ENCODE results near the gene DNAH9.

Gene DNAH9

DNA sequence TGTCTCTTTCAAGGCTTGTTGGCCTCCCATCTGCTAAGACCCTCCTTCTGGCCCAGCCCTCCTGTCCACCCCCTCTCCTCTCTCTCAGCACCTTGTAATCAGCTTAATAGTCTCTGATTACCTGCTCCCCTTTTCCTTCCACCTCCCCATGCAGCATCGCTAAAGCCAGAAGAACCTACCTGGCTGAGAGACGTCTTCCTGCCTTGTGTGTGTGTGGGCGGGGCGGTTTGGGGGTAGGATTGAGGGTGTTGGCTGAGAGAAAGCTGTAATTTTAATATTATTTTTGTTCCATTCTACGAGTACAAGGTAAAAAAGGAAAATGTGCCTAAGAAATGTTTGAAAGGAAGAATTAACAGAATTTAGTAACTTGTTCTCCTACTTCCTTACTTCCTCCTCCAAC lies 3.4 kb downstream of the DNAH9 start:
- FAIRE-seq: no peak
- DNase-seq (ENCODE audit: insufficient read length, low spot score): no peak
- TF ChIP-seq, protein P1, sequence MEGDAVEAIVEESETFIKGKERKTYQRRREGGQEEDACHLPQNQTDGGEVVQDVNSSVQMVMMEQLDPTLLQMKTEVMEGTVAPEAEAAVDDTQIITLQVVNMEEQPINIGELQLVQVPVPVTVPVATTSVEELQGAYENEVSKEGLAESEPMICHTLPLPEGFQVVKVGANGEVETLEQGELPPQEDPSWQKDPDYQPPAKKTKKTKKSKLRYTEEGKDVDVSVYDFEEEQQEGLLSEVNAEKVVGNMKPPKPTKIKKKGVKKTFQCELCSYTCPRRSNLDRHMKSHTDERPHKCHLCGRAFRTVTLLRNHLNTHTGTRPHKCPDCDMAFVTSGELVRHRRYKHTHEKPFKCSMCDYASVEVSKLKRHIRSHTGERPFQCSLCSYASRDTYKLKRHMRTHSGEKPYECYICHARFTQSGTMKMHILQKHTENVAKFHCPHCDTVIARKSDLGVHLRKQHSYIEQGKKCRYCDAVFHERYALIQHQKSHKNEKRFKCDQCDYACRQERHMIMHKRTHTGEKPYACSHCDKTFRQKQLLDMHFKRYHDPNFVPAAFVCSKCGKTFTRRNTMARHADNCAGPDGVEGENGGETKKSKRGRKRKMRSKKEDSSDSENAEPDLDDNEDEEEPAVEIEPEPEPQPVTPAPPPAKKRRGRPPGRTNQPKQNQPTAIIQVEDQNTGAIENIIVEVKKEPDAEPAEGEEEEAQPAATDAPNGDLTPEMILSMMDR (IDR thresholded peaks at IDR 0.05; ENCODE audit: insufficient read depth, missing control alignments): no peak

DNA sequence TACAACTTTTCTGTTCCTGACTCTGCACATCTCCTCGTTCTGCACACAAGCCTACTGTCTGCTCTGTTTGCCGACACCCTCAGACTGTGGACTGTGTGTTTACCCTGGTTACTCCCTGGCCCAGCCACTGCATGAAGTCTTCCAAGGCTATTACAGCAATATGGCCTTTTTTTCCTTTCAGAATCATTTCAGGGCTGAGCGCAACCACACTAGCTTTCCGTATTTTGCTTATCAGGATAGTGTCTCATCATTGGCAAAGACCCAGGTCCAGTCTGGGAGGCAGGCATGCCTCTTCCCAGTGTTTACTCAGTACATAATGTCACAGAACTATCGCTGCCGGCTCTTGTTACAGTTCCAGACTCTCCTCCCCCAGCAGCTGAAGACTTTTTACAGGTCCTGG lies 10.1 kb downstream of the DNAH9 start:
- DNase-seq (ENCODE audit: insufficient read length, low spot score): no peak
- FAIRE-seq: no peak
- TF ChIP-seq, protein P1 (IDR thresholded peaks at IDR 0.05; ENCODE audit: insufficient read depth, missing control alignments): no peak

DNA sequence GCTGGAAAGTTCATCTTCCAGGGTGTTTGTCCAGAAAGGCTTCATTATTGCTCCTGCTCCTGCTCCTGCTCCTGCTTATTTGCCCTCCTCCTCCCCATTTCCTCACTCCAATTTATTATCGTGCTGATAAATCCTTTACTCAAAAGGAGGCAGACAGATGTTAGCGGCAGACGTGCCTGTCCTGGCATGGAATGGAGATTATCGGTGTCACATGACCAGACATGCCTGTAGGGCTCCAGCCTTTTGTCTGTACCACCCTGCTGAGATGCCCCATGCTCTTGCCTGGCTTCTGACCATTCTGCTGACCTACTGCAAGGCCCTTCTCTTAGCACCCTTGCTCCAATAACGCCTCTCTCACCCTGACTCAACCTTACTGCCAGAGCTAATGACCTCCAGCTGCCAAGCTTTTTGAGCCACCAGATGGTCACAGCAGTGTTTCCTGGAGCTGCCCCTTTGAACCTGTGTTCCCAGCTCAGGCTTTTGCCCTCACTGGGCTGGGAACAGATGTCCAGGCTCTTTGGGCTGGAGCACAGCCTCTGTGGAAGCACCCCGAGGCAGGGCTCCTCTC lies 12.8 kb downstream of the DNAH9 start:
- TF ChIP-seq, protein P1 (IDR thresholded peaks at IDR 0.05; ENCODE audit: insufficient read depth, missing control alignments): no peak
- DNase-seq (ENCODE audit: insufficient read length, low spot score) (no peak), FAIRE-seq (no peak)

DNA sequence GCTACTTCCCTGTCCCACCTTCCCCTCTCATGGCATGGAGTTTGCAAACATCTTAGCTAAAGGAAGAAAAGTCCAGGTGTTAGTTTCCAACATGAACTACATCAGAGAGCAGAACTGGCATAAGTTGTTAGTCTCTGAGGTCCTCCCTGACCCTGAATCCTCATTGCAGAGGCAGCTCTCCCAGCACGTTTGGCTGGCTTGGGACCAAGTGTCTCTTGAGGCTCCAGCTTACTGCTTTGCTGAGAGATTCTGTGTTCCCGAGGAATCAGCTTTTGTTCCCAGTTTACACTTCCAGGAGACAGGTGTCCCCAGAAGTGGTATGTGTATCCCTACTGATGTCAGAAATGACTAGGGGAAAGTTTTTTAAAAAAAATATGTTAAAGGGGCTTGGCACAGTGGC lies 14.7 kb downstream of the DNAH9 start:
- TF ChIP-seq, protein P1 (IDR thresholded peaks at IDR 0.05; ENCODE audit: insufficient read depth, missing control alignments): no peak
- FAIRE-seq: no peak
- no peak for DNase-seq (ENCODE audit: insufficient read length, low spot score)

DNA sequence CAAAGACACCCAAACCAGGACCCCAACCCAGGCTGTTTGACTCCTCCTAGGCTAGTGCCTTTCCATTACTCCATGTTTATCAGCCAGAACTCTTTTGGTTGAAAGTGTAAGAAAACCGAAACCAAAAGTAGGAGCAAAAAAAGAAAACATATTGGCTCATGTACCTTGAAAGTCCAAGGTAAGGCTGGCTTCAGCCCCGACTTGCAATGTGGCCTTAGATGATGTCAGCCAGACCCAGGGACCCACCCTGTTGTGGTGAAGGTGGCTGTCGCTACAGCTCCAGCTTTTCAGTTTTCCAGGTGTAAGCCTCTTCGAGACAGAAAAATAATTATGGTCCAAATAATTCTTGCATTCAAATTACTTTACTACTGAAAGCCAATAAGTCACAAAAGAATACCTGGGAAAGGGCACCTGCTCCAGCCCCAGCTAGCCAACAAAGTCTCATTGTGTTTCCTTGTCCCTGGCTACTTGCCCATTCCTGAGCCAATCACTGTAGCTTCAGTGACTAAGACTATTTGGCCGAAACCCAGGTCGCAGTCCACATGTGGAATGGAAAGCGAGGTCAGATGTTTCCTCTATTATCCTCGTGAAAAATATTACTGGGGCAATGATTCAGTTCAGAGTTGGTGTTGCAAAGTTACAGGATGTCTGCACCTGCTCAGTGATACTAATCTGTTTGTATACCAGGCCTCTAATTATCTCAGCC lies 20.7 kb downstream of the DNAH9 start:
- DNase-seq (ENCODE audit: insufficient read length, low spot score) (no peak), FAIRE-seq (no peak)
- TF ChIP-seq, protein P1 (IDR thresholded peaks at IDR 0.05; ENCODE audit: insufficient read depth, missing control alignments): no peak

DNA sequence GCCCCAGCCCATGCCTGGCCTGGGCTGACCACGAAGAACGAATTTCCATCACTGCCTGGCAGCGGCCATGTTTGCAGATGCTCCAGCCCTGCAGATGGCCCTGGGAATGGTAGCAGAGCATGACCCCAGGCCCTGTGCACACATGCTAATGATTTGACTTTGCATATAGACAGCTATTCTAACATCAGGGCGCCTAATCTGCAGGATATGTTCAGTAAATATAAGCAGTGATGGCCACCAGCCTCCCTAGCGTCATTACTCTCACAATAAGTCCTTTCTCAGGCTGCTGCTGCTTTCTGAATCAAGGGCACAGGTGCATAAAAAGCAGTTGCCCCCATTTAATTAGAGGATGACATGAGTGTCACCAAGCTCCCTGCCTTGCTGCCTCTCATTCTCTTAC lies 24.2 kb downstream of the DNAH9 start:
- DNase-seq (ENCODE audit: insufficient read length, low spot score): no peak
- no peak for FAIRE-seq
- TF ChIP-seq, protein P1 (IDR thresholded peaks at IDR 0.05; ENCODE audit: insufficient read depth, missing control alignments): no peak

DNA sequence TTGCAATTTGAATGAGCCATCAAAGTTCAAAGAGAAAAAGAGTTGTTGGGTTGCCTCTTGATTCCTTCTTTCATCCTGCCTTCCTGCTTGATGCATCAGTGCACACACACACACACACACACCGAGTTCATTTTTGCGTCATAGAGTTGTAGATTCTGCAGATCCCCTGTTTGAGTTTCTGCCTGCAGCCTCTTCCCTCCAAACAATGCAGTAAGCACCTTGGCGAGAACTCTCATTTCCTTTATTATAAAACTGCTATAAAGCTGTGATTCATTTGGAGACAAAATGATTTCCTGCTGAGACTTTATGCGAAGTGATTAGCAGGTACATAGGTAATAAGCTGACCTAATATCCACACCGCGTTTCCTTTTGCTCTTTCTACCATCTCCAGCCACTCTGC lies 26.7 kb downstream of the DNAH9 start:
- DNase-seq (ENCODE audit: insufficient read length, low spot score) (no peak), FAIRE-seq (no peak)
- TF ChIP-seq, protein P1 (IDR thresholded peaks at IDR 0.05; ENCODE audit: insufficient read depth, missing control alignments): no peak
